MM.1S (cell line): ENCODE results near the gene MAGI3.

Experiments
- DNase-seq: peaks from one replicate; pipeline ENCODE4 v3.0.0-alpha.2; 2015
- H2AFZ ChIP-seq: fragments of 300-600 bp; sonication (generic); 2 replicates; pipeline ENCODE4 v1.6.0; 2016; ENCODE audit warnings: antibody characterized with exemption, low read length
- H3F3A ChIP-seq: fragments of 300-600 bp; sonication (generic); 2 replicates; pipeline ENCODE4 v1.6.1; 2016; ENCODE audit warnings: mild to moderate bottlenecking, antibody characterized with exemption, low read length, moderate library complexity, mixed read lengths; ENCODE audit not compliant: insufficient read depth
- H3K27ac ChIP-seq: fragments of 300-600 bp; sonication (generic); 2 replicates; pipeline ENCODE4 v1.5.1; 2016; ENCODE audit warnings: mild to moderate bottlenecking, low read length
- H3K27me3 ChIP-seq: fragments of 300-600 bp; sonication (generic); replicated peaks from 2 replicates; pipeline ENCODE4 v1.6.0; 2016; ENCODE audit warnings: low read length; ENCODE audit not compliant: insufficient read depth
- H3K36me3 ChIP-seq: fragments of 300-600 bp; sonication (generic); replicated peaks from 2 replicates; pipeline ENCODE4 v1.6.1; 2016; ENCODE audit warnings: mild to moderate bottlenecking, low read length, mixed read lengths; ENCODE audit not compliant: insufficient read depth
- H3K4me1 ChIP-seq: fragments of 300-600 bp; sonication (generic); 2 replicates; pipeline ENCODE4 v1.6.1; 2016; ENCODE audit warnings: low read length, mixed read lengths
- H3K4me2 ChIP-seq: fragments of 300-600 bp; sonication (generic); 2 replicates; pipeline ENCODE4 v1.6.0; 2016; ENCODE audit warnings: low read depth, low read length
- H3K4me3 ChIP-seq: fragments of 300-600 bp; sonication (generic); 2 replicates; pipeline ENCODE4 v1.5.1; 2016; ENCODE audit warnings: low read length, mixed read lengths
- H3K79me2 ChIP-seq: fragments of 300-600 bp; sonication (generic); 2 replicates; pipeline ENCODE4 v1.6.1; 2016; ENCODE audit warnings: mixed run types, low read length, mixed read lengths
- H3K9ac ChIP-seq: fragments of 300-600 bp; sonication (generic); 2 replicates; pipeline ENCODE4 v1.6.1; 2016; ENCODE audit warnings: low read length, mixed read lengths
- H3K9me2 ChIP-seq: fragments of 300-600 bp; sonication (generic); replicated peaks from 2 replicates; pipeline ENCODE4 v1.6.1; 2016; ENCODE audit warnings: mild to moderate bottlenecking, low read length, mixed read lengths; ENCODE audit not compliant: insufficient read depth
- H3K9me3 ChIP-seq: fragments of 300-600 bp; sonication (generic); replicated peaks from 2 replicates; pipeline ENCODE4 v1.6.1; 2016; ENCODE audit warnings: mild to moderate bottlenecking, low read length, mixed read lengths; ENCODE audit not compliant: insufficient read depth
- H4K20me1 ChIP-seq: fragments of 300-600 bp; sonication (generic); 2 replicates; pipeline ENCODE4 v1.6.1; 2016; ENCODE audit warnings: mild to moderate bottlenecking, low read length, moderate library complexity, mixed read lengths; ENCODE audit not compliant: insufficient read depth
- EZH2 ChIP-seq: fragments of 300-600 bp; sonication (generic); optimal IDR thresholded peaks from 2 replicates; pipeline ENCODE3; 2017; ENCODE audit warnings: low read depth, mild to moderate bottlenecking, antibody characterized with exemption, low read length, mixed read lengths
- EZH2phosphoT487 ChIP-seq: fragments of 300-600 bp; sonication (generic); IDR thresholded peaks from 2 replicates; pipeline ENCODE4 v1.6.1; 2018; ENCODE audit warnings: antibody characterized with exemption, low read length
- TF ChIP-seq, protein P1 (sequence below): fragments of 300-600 bp; sonication (generic); IDR thresholded peaks from 2 replicates; pipeline ENCODE4 v1.5.1; 2016; ENCODE audit warnings: antibody characterized with exemption, low read length, mixed read lengths

MAGI3 gene

DNA sequence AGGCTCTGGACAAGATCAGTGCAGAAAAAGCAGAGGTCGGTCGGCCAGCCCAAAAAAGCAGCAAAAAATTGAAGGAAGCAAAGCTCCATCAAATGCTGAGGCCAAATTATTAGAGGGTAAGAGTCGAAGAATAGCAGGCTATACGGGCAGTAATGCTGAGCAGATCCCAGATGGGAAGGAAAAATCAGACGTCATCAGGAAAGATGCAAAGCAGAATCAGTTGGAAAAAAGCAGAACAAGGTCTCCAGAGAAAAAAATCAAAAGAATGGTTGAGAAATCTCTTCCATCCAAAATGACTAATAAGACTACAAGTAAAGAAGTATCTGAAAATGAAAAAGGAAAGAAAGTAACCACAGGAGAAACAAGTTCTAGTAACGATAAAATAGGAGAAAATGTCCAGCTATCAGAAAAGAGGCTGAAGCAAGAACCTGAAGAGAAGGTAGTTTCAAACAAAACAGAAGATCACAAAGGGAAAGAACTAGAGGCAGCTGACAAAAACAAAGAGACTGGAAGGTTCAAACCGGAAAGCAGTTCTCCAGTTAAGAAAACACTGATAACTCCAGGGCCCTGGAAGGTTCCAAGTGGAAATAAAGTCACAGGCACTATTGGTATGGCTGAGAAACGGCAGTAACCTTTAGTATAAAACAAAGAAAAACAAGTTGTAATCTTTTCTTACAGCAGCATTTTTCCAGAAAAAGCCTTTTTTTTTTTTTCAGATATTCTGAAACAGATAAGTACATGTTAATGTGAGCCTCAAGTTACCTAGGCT, 293.3 kb downstream of the MAGI3 start:
- no peaks in the 10 kb centered on the region for H3K4me1 ChIP-seq
- H3K27ac ChIP-seq = no peak overlapping the region
- H3K4me2 ChIP-seq = no peak overlapping the region

DNA sequence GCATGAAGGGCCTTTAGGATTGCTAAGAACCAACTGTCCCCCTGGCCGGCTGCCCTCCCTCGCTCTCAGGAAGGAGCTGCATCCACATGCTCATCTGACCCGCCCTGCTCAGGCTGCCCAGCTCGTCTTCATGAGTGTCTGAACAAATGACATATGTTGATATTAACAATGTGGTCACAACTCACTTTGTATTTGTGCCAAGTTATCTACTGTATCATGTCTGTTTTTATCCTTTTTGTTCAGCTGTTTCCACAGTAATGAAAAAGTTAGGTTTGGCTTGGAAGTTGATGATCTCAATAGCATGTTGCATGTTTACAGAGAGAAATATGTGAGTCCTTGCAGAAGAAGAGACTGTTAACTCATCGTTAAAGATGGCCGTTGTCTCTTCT, 293.8 kb downstream of the MAGI3 start:
- Histone ChIP-seq H3K4me2 (no peak overlapping the region), H2AFZ (no peak overlapping the region)

More for the DNA sequence above, 293.3 kb downstream of the MAGI3 start:
- H3F3A ChIP-seq = no peaks in the 10 kb centered on the region
- no peak overlapping the region for H3K9ac ChIP-seq
- no peak for DNase-seq
- H3K27me3 ChIP-seq = no peaks in the 10 kb centered on the region
- no peak overlapping the region for H2AFZ ChIP-seq
- H3K9me2 ChIP-seq = no peaks in the 10 kb centered on the region
- no peaks in the 10 kb centered on the region for H3K79me2 ChIP-seq
- TF ChIP-seq EZH2 = no peak
- no peak for TF ChIP-seq EZH2phosphoT487
- TF ChIP-seq, protein P1, sequence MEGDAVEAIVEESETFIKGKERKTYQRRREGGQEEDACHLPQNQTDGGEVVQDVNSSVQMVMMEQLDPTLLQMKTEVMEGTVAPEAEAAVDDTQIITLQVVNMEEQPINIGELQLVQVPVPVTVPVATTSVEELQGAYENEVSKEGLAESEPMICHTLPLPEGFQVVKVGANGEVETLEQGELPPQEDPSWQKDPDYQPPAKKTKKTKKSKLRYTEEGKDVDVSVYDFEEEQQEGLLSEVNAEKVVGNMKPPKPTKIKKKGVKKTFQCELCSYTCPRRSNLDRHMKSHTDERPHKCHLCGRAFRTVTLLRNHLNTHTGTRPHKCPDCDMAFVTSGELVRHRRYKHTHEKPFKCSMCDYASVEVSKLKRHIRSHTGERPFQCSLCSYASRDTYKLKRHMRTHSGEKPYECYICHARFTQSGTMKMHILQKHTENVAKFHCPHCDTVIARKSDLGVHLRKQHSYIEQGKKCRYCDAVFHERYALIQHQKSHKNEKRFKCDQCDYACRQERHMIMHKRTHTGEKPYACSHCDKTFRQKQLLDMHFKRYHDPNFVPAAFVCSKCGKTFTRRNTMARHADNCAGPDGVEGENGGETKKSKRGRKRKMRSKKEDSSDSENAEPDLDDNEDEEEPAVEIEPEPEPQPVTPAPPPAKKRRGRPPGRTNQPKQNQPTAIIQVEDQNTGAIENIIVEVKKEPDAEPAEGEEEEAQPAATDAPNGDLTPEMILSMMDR = no peak
- H3K36me3 ChIP-seq = no peaks in the 10 kb centered on the region
- H4K20me1 ChIP-seq = no peaks in the 10 kb centered on the region
- H3K9me3 ChIP-seq = no peaks in the 10 kb centered on the region
- no peak overlapping the region for H3K4me3 ChIP-seq

DNA sequence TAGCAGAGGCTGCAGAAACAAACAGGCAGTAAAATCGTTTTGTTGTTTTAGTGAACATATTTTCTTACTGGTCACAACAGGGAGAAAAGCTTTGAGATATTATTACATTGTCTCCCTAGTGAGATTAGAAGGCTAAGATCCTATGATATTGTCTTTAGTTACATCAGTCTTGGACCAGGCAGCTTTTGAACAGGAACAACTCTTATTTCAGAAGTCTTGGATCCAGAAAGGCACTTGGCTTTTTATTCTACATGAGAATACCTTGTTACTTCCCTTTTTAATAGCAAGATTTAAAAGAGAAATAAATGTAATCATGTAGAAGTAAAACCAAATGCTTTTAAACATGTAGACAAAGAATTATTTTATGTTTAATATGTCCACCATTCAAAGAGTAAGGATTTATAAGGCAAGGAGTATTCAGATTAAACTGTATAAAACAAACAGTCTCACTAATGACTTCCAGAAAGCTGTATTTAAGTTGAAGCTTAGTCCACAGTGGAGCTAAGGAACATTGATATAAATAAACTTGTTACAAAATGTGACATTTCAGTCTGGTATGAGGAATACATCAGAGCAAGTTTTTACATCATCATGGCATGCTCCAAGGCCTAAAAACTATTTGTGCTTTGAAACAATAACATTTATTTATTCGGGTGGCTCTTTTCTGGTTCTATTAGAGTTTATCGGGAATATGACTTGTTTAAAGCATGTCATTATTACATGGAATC, 296.7 kb downstream of the MAGI3 start:
- no peak overlapping the region for H3K9ac ChIP-seq
- no peaks in the 10 kb centered on the region for H3K36me3 ChIP-seq
- no peaks in the 10 kb centered on the region for H3F3A ChIP-seq
- H4K20me1 ChIP-seq = no peaks in the 10 kb centered on the region
- H3K27me3 ChIP-seq = no peaks in the 10 kb centered on the region
- no peaks in the 10 kb centered on the region for H3K9me3 ChIP-seq
- TF ChIP-seq EZH2 = no peak
- TF ChIP-seq, protein P1 = no peak
- no peak for TF ChIP-seq EZH2phosphoT487
- no peak overlapping the region for H2AFZ ChIP-seq
- H3K4me3 ChIP-seq = no peak overlapping the region
- H3K4me1 ChIP-seq = no peaks in the 10 kb centered on the region
- no peak overlapping the region for H3K4me2 ChIP-seq
- no peak for DNase-seq
- H3K9me2 ChIP-seq = no peaks in the 10 kb centered on the region
- no peaks in the 10 kb centered on the region for H3K79me2 ChIP-seq
- no peak overlapping the region for H3K27ac ChIP-seq

More for the DNA sequence above, 293.8 kb downstream of the MAGI3 start:
- Histone ChIP-seq H3K4me3 (no peak overlapping the region), H3K4me1 (no peaks in the 10 kb centered on the region), H4K20me1 (no peaks in the 10 kb centered on the region), H3K9ac (no peak overlapping the region), H3K27me3 (no peaks in the 10 kb centered on the region), H3F3A (no peaks in the 10 kb centered on the region), H3K9me3 (no peaks in the 10 kb centered on the region), H3K79me2 (no peaks in the 10 kb centered on the region), H3K36me3 (no peaks in the 10 kb centered on the region), H3K27ac (no peak overlapping the region), H3K9me2 (no peaks in the 10 kb centered on the region)
- TF ChIP-seq EZH2 (no peak), EZH2phosphoT487 (no peak)
- TF ChIP-seq, protein P1 = no peak
- no peak for DNase-seq
